OCI-LY3 (cell line): ENCODE results near the gene SPDYC.
A peak's percentile ranks its signal among the peaks of the same experiment; 100 is the strongest.

Source experiments
- H2AFZ ChIP-seq: fragments of 200-600, 300-600 bp; shearing (Covaris generic); 2 replicates; pipeline ENCODE4 v1.6.0; 2014; ENCODE audit warnings: antibody characterized with exemption, low read depth, low read length
- H3K27ac ChIP-seq: fragments of 200-600, 300-600 bp; sonication (generic); 2 replicates; pipeline ENCODE4 v1.5.1; 2014; ENCODE audit warnings: mild to moderate bottlenecking, low read length, moderate library complexity, mixed read lengths
- H3K27me3 ChIP-seq: fragments of 200-600, 300-600 bp; sonication (generic); 2 replicates; pipeline ENCODE4 v1.6.1; 2014; ENCODE audit warnings: low read depth, low read length, mixed read lengths
- H3K36me3 ChIP-seq: fragments of 200-600, 300-600 bp; sonication (generic); replicated peaks from 2 replicates; pipeline ENCODE3; 2014; ENCODE audit warnings: low read depth, low read length, mixed read lengths
- H3K4me1 ChIP-seq: fragments of 300-600, 200-600 bp; sonication (generic); 2 replicates; pipeline ENCODE4 v1.6.1; 2014; ENCODE audit warnings: low read length, mixed read lengths
- H3K4me2 ChIP-seq: fragments of 200-600, 300-600 bp; sonication (generic); 2 replicates; pipeline ENCODE4 v1.6.1; 2014; ENCODE audit warnings: low read length, mixed read lengths
- H3K4me3 ChIP-seq: fragments of 300-600, 200-600 bp; sonication (generic); 2 replicates; pipeline ENCODE4 v1.5.1; 2014; ENCODE audit warnings: antibody characterized with exemption, mild to moderate bottlenecking, low read length, moderate library complexity
- H3K79me2 ChIP-seq: fragments of 300-600, 200-600 bp; shearing (Covaris generic); 2 replicates; pipeline ENCODE4 v1.6.1; 2014; ENCODE audit warnings: mild to moderate bottlenecking, low read length, mixed read lengths
- H3K9ac ChIP-seq: fragments of 300-600, 200-600 bp; shearing (Covaris generic); 2 replicates; pipeline ENCODE4 v1.6.0; 2014; ENCODE audit warnings: mild to moderate bottlenecking, low read length, moderate library complexity
- H3K9me3 ChIP-seq: fragments of 200-600, 300-600 bp; shearing (Covaris generic); 2 replicates; pipeline ENCODE4 v1.6.1; 2014; ENCODE audit warnings: low read length, mixed read lengths; ENCODE audit not compliant: insufficient read depth
- H4K20me1 ChIP-seq: fragments of 200-600, 300-600 bp; sonication (generic); 2 replicates; pipeline ENCODE4 v1.6.1; 2016; ENCODE audit warnings: low read length, mixed read lengths; ENCODE audit not compliant: insufficient read depth
- EZH2phosphoT487 ChIP-seq: fragments of 200-600 bp; shearing (Covaris generic); IDR thresholded peaks from 2 replicates; pipeline ENCODE4 v1.6.1; 2018; ENCODE audit warnings: antibody characterized with exemption, mixed run types, low read depth
- TF ChIP-seq, protein P1 (sequence below): fragments of 200-600, 300-600 bp; sonication (generic); IDR thresholded peaks from 2 replicates; pipeline ENCODE4 v1.5.1; 2014; ENCODE audit warnings: antibody characterized with exemption, low read length, low read depth

The SPDYC gene

DNA sequence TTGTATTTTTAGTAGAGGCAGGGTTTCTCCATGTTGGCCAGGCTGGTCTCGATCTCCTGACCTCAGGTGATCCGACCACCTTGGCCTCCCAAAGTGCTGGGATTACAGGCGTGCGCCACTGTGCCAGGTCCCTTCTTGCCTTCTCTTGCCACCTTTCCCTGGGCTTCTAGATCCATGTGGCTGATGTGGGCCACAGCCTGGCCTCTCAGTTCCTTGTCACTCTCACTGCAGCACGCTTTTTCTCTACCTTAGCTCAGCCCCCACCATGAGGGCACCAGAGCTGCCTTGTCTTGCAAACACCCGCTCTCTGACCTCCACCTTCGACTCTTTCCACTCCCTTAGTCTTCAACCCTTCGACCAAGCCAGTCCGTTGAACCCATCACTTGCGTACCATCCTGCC lies 19.2 kb downstream of the SPDYC start:
- Histone ChIP-seq H3K36me3 (peaks cover 40% of the 10 kb centered on the region), H3K4me2 (no peak overlapping the region), H3K9me3 (no peaks in the 10 kb centered on the region), H3K4me3 (no peak overlapping the region), H3K4me1 (no peaks in the 10 kb centered on the region), H3K9ac (no peak overlapping the region), H4K20me1 (no peaks in the 10 kb centered on the region), H3K79me2 (no peaks in the 10 kb centered on the region), H2AFZ (no peak overlapping the region), H3K27me3 (no peaks in the 10 kb centered on the region), H3K27ac (no peak overlapping the region)
- TF ChIP-seq EZH2phosphoT487: no peak
- TF ChIP-seq, protein P1, sequence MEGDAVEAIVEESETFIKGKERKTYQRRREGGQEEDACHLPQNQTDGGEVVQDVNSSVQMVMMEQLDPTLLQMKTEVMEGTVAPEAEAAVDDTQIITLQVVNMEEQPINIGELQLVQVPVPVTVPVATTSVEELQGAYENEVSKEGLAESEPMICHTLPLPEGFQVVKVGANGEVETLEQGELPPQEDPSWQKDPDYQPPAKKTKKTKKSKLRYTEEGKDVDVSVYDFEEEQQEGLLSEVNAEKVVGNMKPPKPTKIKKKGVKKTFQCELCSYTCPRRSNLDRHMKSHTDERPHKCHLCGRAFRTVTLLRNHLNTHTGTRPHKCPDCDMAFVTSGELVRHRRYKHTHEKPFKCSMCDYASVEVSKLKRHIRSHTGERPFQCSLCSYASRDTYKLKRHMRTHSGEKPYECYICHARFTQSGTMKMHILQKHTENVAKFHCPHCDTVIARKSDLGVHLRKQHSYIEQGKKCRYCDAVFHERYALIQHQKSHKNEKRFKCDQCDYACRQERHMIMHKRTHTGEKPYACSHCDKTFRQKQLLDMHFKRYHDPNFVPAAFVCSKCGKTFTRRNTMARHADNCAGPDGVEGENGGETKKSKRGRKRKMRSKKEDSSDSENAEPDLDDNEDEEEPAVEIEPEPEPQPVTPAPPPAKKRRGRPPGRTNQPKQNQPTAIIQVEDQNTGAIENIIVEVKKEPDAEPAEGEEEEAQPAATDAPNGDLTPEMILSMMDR: no peak

DNA sequence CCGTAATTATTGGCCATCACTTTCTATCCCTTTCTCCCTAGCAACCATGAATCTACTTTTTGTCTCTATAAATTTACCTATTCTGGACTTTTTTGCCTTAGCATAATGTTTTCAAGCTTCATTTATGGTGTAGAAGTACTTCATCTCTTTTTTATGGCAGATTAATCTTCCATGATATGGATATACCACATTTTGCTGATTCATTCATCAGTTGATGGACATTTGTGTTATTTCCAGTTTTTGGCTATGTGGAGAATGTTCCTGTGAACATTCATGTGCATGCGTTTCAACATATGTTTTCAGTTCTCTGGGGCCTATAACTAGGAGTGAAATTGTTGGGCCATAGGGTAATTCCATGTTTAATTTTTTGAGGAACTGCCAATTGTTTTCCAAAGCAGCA lies 24.5 kb downstream of the SPDYC start:
- no peaks in the 10 kb centered on the region for H3K79me2 ChIP-seq
- no peak overlapping the region for H2AFZ ChIP-seq
- H3K9ac ChIP-seq: no peak overlapping the region
- H3K4me3 ChIP-seq: no peak overlapping the region
- no peaks in the 10 kb centered on the region for H3K27me3 ChIP-seq
- H3K36me3 ChIP-seq: peaks cover 25% of the 10 kb centered on the region
- no peak overlapping the region for H3K4me2 ChIP-seq
- no peaks in the 10 kb centered on the region for H3K9me3 ChIP-seq
- no peaks in the 10 kb centered on the region for H4K20me1 ChIP-seq
- H3K27ac ChIP-seq: no peak overlapping the region
- H3K4me1 ChIP-seq: no peaks in the 10 kb centered on the region
- TF ChIP-seq, protein P1: no peak
- TF ChIP-seq EZH2phosphoT487: no peak

DNA sequence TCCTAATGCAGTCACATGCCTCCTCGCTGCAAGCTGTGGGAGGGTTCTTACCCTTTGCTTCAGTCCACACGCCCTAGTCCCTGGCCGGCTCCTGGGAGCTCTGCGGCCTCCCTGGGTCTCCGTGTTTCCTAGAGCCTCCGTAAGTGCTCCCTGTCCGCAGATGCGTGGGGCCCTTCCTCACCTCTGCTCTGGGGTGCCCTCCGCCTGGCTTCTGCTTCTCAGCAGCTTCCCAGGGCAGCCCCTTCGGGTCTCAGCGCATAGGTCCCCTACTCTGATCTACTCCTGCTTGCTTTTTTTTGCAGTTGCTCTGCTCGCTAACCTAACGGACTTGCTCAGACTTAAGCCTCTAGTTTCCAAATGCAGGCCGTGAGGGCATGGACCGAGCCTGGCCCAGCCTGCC lies 34.1 kb downstream of the SPDYC start:
- no peaks in the 10 kb centered on the region for H3K27me3 ChIP-seq
- peaks cover 16% of the 10 kb centered on the region for H3K36me3 ChIP-seq
- no peaks in the 10 kb centered on the region for H3K9me3 ChIP-seq
- H3K79me2 ChIP-seq: no peaks in the 10 kb centered on the region
- TF ChIP-seq, protein P1: no peak
- TF ChIP-seq EZH2phosphoT487: no peak
- H3K4me1 ChIP-seq: peaks cover 6% of the 10 kb centered on the region
- H3K27ac ChIP-seq: no peak overlapping the region
- no peak overlapping the region for H3K4me2 ChIP-seq
- no peak overlapping the region for H3K9ac ChIP-seq
- no peak overlapping the region for H3K4me3 ChIP-seq
- no peaks in the 10 kb centered on the region for H4K20me1 ChIP-seq
- H2AFZ ChIP-seq: no peak overlapping the region

DNA sequence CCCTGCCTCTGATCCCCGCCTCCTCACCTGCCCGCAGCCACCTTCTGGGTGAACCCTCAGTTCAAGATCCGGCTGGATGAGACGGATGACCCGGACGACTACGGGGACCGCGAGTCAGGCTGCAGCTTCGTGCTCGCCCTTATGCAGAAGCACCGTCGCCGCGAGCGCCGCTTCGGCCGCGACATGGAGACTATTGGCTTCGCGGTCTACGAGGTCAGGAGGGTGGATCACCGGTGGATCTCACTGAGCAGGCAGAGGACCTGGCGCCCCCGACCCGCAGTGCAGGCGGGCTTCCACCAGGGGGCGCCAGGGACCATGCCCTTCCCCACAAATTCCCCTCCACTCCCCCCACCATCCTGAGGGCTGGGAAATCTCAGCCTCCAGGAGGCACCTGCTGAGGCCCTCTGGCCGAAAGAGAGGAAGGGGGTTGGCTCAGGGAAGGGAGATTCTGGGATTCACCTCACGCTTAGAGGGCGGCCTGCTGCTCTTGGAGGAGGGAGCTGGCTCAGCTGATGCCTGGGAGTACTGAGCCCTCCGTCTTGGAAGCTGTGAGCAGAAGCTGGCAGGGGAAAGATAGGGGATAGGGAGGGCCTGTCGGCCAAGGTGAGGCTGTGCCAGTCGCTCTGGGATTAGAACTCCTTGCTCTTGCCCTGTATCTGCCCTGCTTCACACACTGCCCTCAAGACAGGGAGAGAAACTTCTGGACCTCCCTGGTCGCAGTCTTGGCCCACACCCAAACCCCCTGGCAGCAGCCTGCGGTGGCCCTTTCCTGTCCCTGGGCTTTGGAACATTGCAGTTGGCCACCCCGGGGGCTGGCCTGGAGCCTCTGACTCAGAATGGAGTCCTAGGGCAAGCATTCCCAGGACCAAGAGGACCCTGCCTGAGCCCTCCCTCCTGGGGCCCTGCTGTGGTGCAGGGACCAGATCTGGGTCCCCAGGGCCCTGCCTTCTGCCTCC lies 34.9 kb downstream of the SPDYC start:
- Histone ChIP-seq H2AFZ (no peak overlapping the region), H3K4me1 (peaks cover 6% of the 10 kb centered on the region), H3K27me3 (no peaks in the 10 kb centered on the region), H3K79me2 (no peaks in the 10 kb centered on the region), H3K27ac (no peak overlapping the region), H4K20me1 (no peaks in the 10 kb centered on the region), H3K36me3 (peaks cover 18% of the 10 kb centered on the region), H3K9me3 (no peaks in the 10 kb centered on the region), H3K9ac (no peak overlapping the region), H3K4me3 (no peak overlapping the region), H3K4me2 (no peak overlapping the region; the same call in 1 of the 2 replicates)
- TF ChIP-seq EZH2phosphoT487: no peak
- TF ChIP-seq, protein P1: peak; percentile 95
